ENCODE measurements around the gene TAGLN2. TPM values are rescaled to one million over a fixed set of nuclear protein-coding genes. Genes with fewer than 3 reads are reported as not detected.

TAGLN2 gene
- polyA plus RNA-seq, 1 donor, result 151 TPM

DNA sequence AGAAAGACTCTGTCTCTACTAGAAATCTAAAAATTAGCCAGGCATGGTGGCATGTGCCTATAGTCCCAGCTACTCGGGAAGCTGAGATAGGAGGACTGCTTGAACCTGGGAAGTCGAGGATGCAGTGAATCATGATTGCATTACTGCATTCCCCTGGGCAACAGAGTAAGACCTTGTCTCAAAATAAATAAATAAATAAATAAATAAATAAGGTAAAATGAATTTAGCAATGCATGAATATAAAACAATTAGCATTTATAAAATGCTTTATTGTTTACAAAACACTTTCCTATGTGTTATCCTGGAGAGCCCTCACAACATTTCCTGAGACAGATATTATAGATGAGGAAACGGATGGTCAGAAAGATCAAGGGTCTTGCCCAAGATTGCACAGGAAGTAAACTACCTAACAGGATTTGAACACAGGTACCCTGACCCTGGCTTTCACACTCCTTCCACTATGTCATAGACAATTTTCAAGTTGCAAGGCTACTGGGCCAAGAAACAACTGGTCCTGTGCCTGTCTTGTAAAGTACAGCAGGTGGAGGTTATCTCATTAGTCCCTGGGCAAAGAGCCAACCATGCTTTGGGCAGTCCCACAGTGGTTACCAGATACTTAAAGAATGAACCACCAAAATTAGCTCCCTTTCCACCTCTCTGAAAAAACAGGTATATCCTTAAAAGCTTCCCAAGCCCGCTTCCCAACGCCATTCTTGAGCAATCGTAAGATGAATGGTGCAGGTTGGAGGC is 47.4 kb downstream of the TAGLN2 start:
- DNase-seq (ENCODE audit: low read depth), result no peak

DNA sequence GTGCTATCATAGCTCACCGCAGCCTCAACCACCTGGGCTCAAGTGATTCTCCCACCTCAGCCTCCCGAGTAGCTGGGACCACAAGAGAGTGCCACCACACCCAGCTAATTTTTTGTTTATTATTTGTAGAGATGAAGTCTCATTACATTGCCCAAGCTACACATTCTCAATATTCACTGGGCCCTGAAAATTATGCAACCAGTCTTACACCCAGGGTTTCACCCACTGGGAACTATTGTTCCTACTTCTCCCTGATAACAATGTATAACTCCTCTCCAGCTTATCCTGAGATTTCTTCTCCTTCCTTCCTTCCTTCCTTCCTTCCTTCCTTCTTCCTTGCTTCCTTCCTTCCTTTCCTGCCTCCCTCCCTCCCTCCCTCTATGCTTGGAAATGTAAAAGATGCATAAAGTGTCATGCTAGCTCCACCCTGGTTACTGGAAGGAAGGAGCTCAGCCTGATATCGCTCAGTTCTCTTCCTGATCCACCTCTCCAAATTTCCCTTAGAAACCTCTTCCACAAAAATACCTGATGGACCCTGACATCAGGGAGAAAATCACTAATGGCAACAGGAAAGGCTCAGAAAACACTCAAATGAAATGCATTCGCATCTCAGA is 51.7 kb downstream of the TAGLN2 start:
- DNase-seq (ENCODE audit: low read depth), result no peak

DNA sequence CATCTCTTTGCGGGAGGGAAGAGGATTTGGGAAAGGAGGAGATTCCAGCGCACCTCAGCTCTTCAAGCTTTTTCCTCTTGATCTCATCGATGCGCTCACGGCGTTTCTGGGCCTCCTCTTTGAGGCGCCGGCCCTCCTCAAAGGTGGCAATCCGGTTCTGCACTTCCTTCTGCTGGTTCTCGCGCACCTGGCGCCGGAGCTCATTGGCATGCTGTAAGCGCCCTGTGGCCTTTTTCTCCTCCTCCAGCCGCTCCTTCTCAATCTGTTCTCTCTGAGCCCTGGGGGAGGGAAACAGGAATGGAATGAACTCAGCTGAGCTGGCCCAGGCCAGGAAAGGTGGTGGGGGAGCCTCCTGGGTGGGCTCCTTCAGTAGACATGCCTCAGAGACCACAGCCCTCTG is 52.4 kb downstream of the TAGLN2 start:
- DNase-seq (ENCODE audit: low read depth), result no peak

GRCh38 chr1:159870704-159871103 is 54.6 kb downstream of the TAGLN2 start:
- DNase-seq (ENCODE audit: low read depth), result no peak

GRCh38 chr1:159869607-159870006 is 55.7 kb downstream of the TAGLN2 start:
- DNase-seq (ENCODE audit: low read depth), result no peak

GRCh38 chr1:159869173-159869572 is 56.1 kb downstream of the TAGLN2 start:
- no peak for DNase-seq (ENCODE audit: low read depth)

GRCh38 chr1:159868766-159869165 is 56.5 kb downstream of the TAGLN2 start:
- no peak for DNase-seq (ENCODE audit: low read depth)

Other genes starting within 250 kb of the TAGLN2 start
- gene CRP, start 210.9 kb downstream of the TAGLN2 start, polyA plus RNA-seq (ENCODE audit: insufficient read length), result not detected
- 7.9 TPM for gene DUSP23, start 144.5 kb downstream of the TAGLN2 start, polyA plus RNA-seq (ENCODE audit: insufficient read length)
- gene FCRL6, start 123.1 kb downstream of the TAGLN2 start, polyA plus RNA-seq (ENCODE audit: insufficient read length), result 0.34 TPM
- 0.47 TPM for gene SLAMF8, start 98.6 kb downstream of the TAGLN2 start, polyA plus RNA-seq (ENCODE audit: insufficient read length)
- not detected for gene VSIG8, start 62.9 kb downstream of the TAGLN2 start, polyA plus RNA-seq (ENCODE audit: insufficient read length)
- gene CFAP45, start 25.3 kb downstream of the TAGLN2 start, polyA plus RNA-seq (ENCODE audit: insufficient read length), result 0.20 TPM
- gene IGSF9, start 20.1 kb upstream of the TAGLN2 start, polyA plus RNA-seq (ENCODE audit: insufficient read length), result 0.28 TPM
- gene SLAMF9, start 28.7 kb upstream of the TAGLN2 start, polyA plus RNA-seq (ENCODE audit: insufficient read length), result not detected
- gene PIGM, start 106.5 kb upstream of the TAGLN2 start, polyA plus RNA-seq (ENCODE audit: insufficient read length), result 5.2 TPM
- 0.71 TPM for gene KCNJ10, start 144.7 kb upstream of the TAGLN2 start, polyA plus RNA-seq (ENCODE audit: insufficient read length)
- gene KCNJ9, start 156.0 kb upstream of the TAGLN2 start, polyA plus RNA-seq (ENCODE audit: insufficient read length), result 0.10 TPM
- 16.7 TPM for gene IGSF8, start 173.1 kb upstream of the TAGLN2 start, polyA plus RNA-seq (ENCODE audit: insufficient read length)
- 81.8 TPM for gene ATP1A2, start 190.3 kb upstream of the TAGLN2 start, polyA plus RNA-seq (ENCODE audit: insufficient read length)
- 2.8 TPM for gene ATP1A4, start 226.1 kb upstream of the TAGLN2 start, polyA plus RNA-seq (ENCODE audit: insufficient read length)

Data from forelimb muscle (tissue), 1 donor.